Suprapubic skin (tissue), 4 donors: ENCODE results near the gene TBC1D1. TPM values are rescaled to one million over a fixed set of nuclear protein-coding genes. Genes with fewer than 3 reads are reported as not detected.

Experiments
- DNase-seq, 2 donors: peaks; one replicate each; pipeline ENCODE4 v3.0.0-alpha.2; 2019; ENCODE audit warnings: low spot score in 2 of 2
- H3K27ac ChIP-seq: fragments of 200-600 bp; sonication (generic); one replicate; pipeline ENCODE4 v1.5.1; 2019
- H3K27me3 ChIP-seq: fragments of 200-600 bp; sonication (generic); one replicate; pipeline ENCODE4 v1.5.1; 2019
- H3K36me3 ChIP-seq: fragments of 200-600 bp; sonication (generic); one replicate; pipeline ENCODE4 v1.5.1; 2019
- H3K4me1 ChIP-seq: fragments of 200-600 bp; sonication (generic); one replicate; pipeline ENCODE4 v1.5.1; 2019
- H3K4me3 ChIP-seq: fragments of 200-600 bp; sonication (generic); one replicate; pipeline ENCODE4 v1.5.1; 2019; ENCODE audit warnings: mild to moderate bottlenecking
- H3K9me3 ChIP-seq: fragments of 200-600 bp; sonication (generic); one replicate; pipeline ENCODE4 v1.5.1; 2019
- CTCF ChIP-seq, 2 donors: fragments of 200-600 bp in 1 of 2; fragments of 450-650 bp in 1 of 2; sonication (generic) in 1 of 2; IDR thresholded peaks; one replicate each; pipeline ENCODE4 v1.5.1; 2016 to 2019; ENCODE audit warnings: antibody characterized with exemption in 2 of 2, mild to moderate bottlenecking in 1 of 2, moderate library complexity in 1 of 2
- EP300 ChIP-seq: sonication (generic); formaldehyde crosslinking; IDR thresholded peaks from one replicate; pipeline ENCODE4 v1.6.1; 2017; ENCODE audit warnings: antibody characterized with exemption
- POLR2A ChIP-seq, 2 donors: fragments of 450-650 bp; IDR thresholded peaks; one replicate each; pipeline ENCODE4 v1.6.1; 2017; ENCODE audit warnings: antibody characterized with exemption in 2 of 2, mild to moderate bottlenecking in 2 of 2, moderate library complexity in 2 of 2
- POLR2AphosphoS5 ChIP-seq, 3 donors: sonication (generic); formaldehyde crosslinking; IDR thresholded peaks; one replicate each; pipeline ENCODE4 v1.6.1; 2017; ENCODE audit warnings: antibody characterized with exemption in 3 of 3
- WGBS: methylation state at CpG from one replicate; pipeline ENCODE4 v1.1.5; 2018; 5-methylcytosine and 5-hydroxymethylcytosine counted together
- total RNA-seq, 4 donors: library from RNA; depleted of rRNA; stranded (reverse); fragments of >200 nt; gene quantifications; one replicate each; pipeline ENCODE4 v1.1.0, GENCODE V29; 2016

TBC1D1 gene
- total RNA-seq, 4 donors from 2014 or later, result 16.3 to 32.0 (median 22.2) TPM

- Histone ChIP-seq H3K4me3 (no peak overlapping the region), H3K27ac (no peak overlapping the region), H3K9me3 (no peaks in the 10 kb centered on the region), H3K27me3 (no peaks in the 10 kb centered on the region), H3K36me3 (no peaks in the 10 kb centered on the region), H3K4me1 (no peaks in the 10 kb centered on the region)
- 95% methylated on average over 3 of the region's 3 CpGs for WGBS
- no peak for DNase-seq
- no peak for TF ChIP-seq POLR2A (IDR thresholded peaks at IDR 0.05)
- TF ChIP-seq POLR2AphosphoS5 (IDR thresholded peaks at IDR 0.05), result no peak
- no peak for TF ChIP-seq CTCF (IDR thresholded peaks at IDR 0.05)
Measured at GRCh38 chr4:37938208-37938607, 47.3 kb downstream of the TBC1D1 start.

- WGBS, result 73% methylated on average over 10 of the region's 10 CpGs
- H3K27ac ChIP-seq, result no peak overlapping the region
- TF ChIP-seq POLR2AphosphoS5 (IDR thresholded peaks at IDR 0.05) (no peak), CTCF (IDR thresholded peaks at IDR 0.05) (no peak), EP300 (no peak), POLR2A (IDR thresholded peaks at IDR 0.05) (no peak)
Measured at GRCh38 chr4:37946503-37947179, 55.8 kb downstream of the TBC1D1 start.

GRCh38 chr4:37948542-37948941 lies 57.7 kb downstream of the TBC1D1 start:
- TF ChIP-seq CTCF (IDR thresholded peaks at IDR 0.05), result no peak
- no peak for TF ChIP-seq POLR2AphosphoS5 (IDR thresholded peaks at IDR 0.05)
- no peak for TF ChIP-seq EP300
- TF ChIP-seq POLR2A (IDR thresholded peaks at IDR 0.05), result no peak
- H3K4me3 ChIP-seq, result no peak overlapping the region
- no peak for DNase-seq
- no peaks in the 10 kb centered on the region for H3K27me3 ChIP-seq
- H3K4me1 ChIP-seq, result no peaks in the 10 kb centered on the region
- no peak overlapping the region for H3K27ac ChIP-seq
- no peaks in the 10 kb centered on the region for H3K9me3 ChIP-seq
- H3K36me3 ChIP-seq, result no peaks in the 10 kb centered on the region
- WGBS, result 74% methylated on average over 4 of the region's 4 CpGs

More at GRCh38 chr4:37946503-37947179, 55.8 kb downstream of the TBC1D1 start:
- DNase-seq, result no peak
- no peaks in the 10 kb centered on the region for H3K4me1 ChIP-seq
- H3K4me3 ChIP-seq, result no peak overlapping the region
- H3K9me3 ChIP-seq, result no peaks in the 10 kb centered on the region
- H3K36me3 ChIP-seq, result no peaks in the 10 kb centered on the region
- H3K27me3 ChIP-seq, result no peaks in the 10 kb centered on the region

- no peak for TF ChIP-seq CTCF (IDR thresholded peaks at IDR 0.05)
- TF ChIP-seq POLR2AphosphoS5 (IDR thresholded peaks at IDR 0.05), result no peak
- no peak for TF ChIP-seq POLR2A (IDR thresholded peaks at IDR 0.05)
- no peak for TF ChIP-seq EP300
- H3K4me3 ChIP-seq, result no peak overlapping the region
- WGBS, result 78% methylated on average over 9 of the region's 9 CpGs
- H3K4me1 ChIP-seq, result no peaks in the 10 kb centered on the region
- H3K36me3 ChIP-seq, result no peaks in the 10 kb centered on the region
- H3K27ac ChIP-seq, result no peak overlapping the region
- H3K27me3 ChIP-seq, result no peaks in the 10 kb centered on the region
- DNase-seq, result no peak
- H3K9me3 ChIP-seq, result no peaks in the 10 kb centered on the region
Measured at GRCh38 chr4:37949636-37950426, 58.9 kb downstream of the TBC1D1 start.
